Measurements from ENCODE around the gene NTRK1. TPM values are rescaled to one million over a fixed set of nuclear protein-coding genes. Genes with fewer than 3 reads are reported as not detected.
A peak's percentile ranks its signal among the peaks of the same experiment; 100 is the strongest.

NTRK1 gene
- total and polyA plus RNA-seq, 8 donors = 0.20 to 1.1 (median 0.49) TPM

DNA sequence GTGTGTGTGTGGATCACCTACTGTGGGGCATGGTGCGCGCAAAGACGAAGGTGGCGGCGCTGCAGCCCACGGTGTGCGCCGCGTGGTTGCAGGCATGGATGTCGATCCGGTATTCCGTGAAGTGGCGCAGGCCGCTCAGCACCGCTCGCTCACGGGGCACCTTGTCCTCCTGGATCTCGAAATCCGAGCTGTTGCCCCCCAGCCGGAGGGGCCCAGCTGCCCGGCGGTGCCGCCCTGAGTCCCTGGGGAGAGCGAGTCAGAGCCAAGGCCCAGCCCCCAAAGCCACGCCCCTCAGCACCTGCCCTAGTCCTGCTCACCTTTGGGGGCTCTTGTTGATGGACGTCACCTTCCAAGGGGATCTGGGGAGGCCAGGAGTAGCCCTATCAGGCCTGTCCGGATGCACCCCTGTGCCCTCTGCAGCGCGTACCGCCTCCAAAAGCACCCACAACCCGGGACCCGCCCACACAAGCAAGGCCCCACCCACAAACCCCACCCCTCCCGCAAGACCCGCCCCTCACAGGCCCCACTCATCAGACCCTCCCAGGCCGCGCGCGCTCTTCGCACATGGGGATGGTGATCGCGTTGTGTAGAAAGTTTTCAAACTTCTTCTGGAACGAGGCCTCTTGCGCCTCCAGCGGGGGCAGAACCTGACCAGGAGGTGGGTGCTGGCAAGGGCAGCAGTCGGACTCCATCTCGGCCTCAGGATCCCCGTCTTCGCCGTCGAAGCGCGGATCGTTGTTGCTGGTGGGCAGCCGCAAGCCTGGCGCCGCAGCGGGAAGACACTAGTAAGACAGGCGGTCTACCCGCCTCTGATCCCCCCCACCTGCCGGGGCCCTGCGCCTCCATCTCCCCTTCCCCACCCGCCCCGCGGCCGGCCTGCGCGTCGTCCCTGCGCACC lies 15.4 kb upstream of the NTRK1 start:
- no peaks in the 10 kb centered on the region for H3K27me3 ChIP-seq
- TF ChIP-seq CTCF (IDR thresholded peaks at IDR 0.05) = no peak
- H3K4me3 ChIP-seq = no peak overlapping the region
- no peaks in the 10 kb centered on the region for H3K9me3 ChIP-seq
- DNase-seq = peak in 1 of 6 donors; percentile 51
- intact Hi-C loops (cut with DNase I) = no loop called here
- WGBS, 2 donors = 20 to 25% methylated on average over 60 to 69 of the region's 69 CpGs
- FAIRE-seq = no peak
- peak in 1 of 4 donors; percentile 29 for ATAC-seq
- H3K4me1 ChIP-seq = no peaks in the 10 kb centered on the region
- H3K36me3 ChIP-seq = no peaks in the 10 kb centered on the region
- no peak overlapping the region for H3K27ac ChIP-seq

GRCh38 chr1:156845953-156846545 lies 14.6 kb upstream of the NTRK1 start:
- no peaks in the 10 kb centered on the region for H3K4me1 ChIP-seq
- DNase-seq (no peak), ATAC-seq (no peak), FAIRE-seq (no peak)
- intact Hi-C loops (cut with DNase I) = no loop called here
- H3K4me3 ChIP-seq = no peak overlapping the region
- WGBS, 2 donors = 59 to 62% methylated on average over 18 of the region's 18 CpGs
- TF ChIP-seq CTCF (IDR thresholded peaks at IDR 0.05) = no peak
- no peaks in the 10 kb centered on the region for H3K9me3 ChIP-seq
- H3K27ac ChIP-seq = no peak overlapping the region
- no peaks in the 10 kb centered on the region for H3K27me3 ChIP-seq
- no peaks in the 10 kb centered on the region for H3K36me3 ChIP-seq

GRCh38 chr1:156846643-156847042 lies 14.0 kb upstream of the NTRK1 start:
- TF ChIP-seq CTCF (IDR thresholded peaks at IDR 0.05) = no peak
- no peaks in the 10 kb centered on the region for H3K27me3 ChIP-seq
- FAIRE-seq (no peak), DNase-seq (peak in 1 of 6 donors; percentile 29), ATAC-seq (no peak)
- intact Hi-C loops (cut with DNase I) = no loop called here
- no peaks in the 10 kb centered on the region for H3K4me1 ChIP-seq
- H3K9me3 ChIP-seq = no peaks in the 10 kb centered on the region
- WGBS, 2 donors = 85 to 86% methylated on average over 5 of the region's 5 CpGs
- H3K36me3 ChIP-seq = no peaks in the 10 kb centered on the region
- H3K4me3 ChIP-seq = no peak overlapping the region
- no peak overlapping the region for H3K27ac ChIP-seq

DNA sequence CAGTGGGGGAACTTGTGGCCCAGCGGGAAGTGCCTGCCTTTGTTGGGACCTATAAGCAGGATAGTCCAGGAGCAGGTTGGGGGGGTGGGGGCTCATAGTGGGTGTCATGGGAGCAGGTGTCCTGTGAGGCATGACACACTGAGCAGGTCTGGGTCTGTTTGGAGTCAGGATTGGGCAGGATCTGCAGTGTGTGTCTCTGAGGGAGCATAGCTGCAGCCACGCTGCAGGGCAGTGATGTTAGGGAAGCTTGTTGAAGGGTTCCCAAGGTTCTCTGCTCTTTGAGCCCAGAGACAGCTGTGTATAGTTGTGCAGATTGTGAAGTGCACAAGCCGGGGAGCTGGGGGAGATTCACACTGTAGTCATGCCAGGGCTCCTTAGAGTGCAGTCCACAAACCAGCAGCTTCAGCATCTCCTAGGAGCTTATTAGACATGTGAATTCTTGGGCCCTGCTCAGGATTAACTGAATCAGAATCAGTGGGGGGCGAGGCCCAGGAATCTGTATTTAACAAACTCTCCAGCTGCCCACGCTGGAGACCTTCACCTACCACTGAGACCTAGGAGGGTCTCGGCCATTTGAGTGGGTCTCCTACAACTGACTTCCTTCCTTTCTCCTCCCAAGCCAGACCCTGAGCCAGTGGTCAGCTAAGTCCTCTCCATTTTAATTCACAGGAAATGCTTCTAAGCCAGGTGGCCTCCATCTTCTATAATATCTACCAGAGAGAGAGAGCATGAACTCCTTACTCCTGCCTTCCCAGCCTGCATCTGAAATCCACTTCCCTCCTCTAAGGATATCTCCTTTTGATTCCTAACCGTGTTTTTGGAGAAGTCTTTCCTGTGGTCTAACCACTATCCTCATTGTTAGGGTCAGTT lies 12.8 kb upstream of the NTRK1 start:
- Histone ChIP-seq H3K4me1 (peaks cover 0 to 8% (median 8%) of the 10 kb centered on the region in 3 donors), H3K9me3 (no peaks in the 10 kb centered on the region), H3K27me3 (no peaks in the 10 kb centered on the region), H3K27ac (no peak overlapping the region), H3K4me3 (no peak overlapping the region), H3K36me3 (no peaks in the 10 kb centered on the region)
- FAIRE-seq = no peak
- TF ChIP-seq CTCF (IDR thresholded peaks at IDR 0.05) = no peak
- 83 to 86% methylated on average over 7 of the region's 7 CpGs for WGBS, 2 donors
- ATAC-seq = no peak
- DNase-seq = peak in 1 of 6 donors; percentile 26
- intact Hi-C loops (cut with DNase I) = no loop called here

Measured in pancreas (tissue), 10 donors.